ENCODE results near the gene STK25. TPM values are rescaled to one million over a fixed set of nuclear protein-coding genes. Genes with fewer than 3 reads are reported as not detected.

STK25 gene
- total and polyA plus RNA-seq, 2 of the 8 experiments (the other 6 are each of a cell fraction or from before 2014, with no cell fraction given): 159 to 546 TPM

DNA sequence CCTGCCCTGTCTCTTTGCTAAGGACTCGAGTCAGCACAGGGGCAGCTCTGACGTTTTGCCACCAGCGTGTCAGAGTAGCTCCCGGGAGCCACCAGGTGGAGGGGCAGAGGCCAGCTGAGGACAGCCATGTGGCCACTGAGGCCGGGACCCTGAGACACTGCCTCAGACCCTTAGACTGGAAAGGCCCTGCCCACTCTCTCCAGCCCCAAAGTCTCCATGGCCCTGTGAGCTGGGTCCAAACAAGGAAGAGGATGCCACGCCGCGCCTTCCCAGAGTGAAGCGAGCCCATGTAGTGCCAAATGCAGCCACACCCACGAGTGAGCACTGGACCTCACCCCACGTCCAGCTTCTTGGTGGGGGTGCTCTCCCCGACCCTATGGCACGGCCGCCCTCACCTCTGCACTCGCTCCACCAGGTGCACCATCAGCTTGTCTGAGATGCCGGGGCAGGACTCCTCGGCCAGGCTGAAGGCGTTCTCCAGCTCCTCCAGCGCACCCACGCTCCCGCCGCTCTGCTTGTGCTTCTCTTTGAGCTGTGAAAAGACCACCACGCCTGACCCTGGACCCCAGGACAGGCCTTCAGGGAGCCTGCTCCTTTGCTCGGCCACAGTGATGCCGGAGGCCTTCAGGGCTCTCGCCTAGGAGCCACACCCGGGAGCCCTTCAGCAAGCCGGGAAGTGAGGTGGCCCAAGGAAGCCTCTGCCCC is 12.2 kb downstream of the STK25 start (continued):
- TF ChIP-seq, protein P1, sequence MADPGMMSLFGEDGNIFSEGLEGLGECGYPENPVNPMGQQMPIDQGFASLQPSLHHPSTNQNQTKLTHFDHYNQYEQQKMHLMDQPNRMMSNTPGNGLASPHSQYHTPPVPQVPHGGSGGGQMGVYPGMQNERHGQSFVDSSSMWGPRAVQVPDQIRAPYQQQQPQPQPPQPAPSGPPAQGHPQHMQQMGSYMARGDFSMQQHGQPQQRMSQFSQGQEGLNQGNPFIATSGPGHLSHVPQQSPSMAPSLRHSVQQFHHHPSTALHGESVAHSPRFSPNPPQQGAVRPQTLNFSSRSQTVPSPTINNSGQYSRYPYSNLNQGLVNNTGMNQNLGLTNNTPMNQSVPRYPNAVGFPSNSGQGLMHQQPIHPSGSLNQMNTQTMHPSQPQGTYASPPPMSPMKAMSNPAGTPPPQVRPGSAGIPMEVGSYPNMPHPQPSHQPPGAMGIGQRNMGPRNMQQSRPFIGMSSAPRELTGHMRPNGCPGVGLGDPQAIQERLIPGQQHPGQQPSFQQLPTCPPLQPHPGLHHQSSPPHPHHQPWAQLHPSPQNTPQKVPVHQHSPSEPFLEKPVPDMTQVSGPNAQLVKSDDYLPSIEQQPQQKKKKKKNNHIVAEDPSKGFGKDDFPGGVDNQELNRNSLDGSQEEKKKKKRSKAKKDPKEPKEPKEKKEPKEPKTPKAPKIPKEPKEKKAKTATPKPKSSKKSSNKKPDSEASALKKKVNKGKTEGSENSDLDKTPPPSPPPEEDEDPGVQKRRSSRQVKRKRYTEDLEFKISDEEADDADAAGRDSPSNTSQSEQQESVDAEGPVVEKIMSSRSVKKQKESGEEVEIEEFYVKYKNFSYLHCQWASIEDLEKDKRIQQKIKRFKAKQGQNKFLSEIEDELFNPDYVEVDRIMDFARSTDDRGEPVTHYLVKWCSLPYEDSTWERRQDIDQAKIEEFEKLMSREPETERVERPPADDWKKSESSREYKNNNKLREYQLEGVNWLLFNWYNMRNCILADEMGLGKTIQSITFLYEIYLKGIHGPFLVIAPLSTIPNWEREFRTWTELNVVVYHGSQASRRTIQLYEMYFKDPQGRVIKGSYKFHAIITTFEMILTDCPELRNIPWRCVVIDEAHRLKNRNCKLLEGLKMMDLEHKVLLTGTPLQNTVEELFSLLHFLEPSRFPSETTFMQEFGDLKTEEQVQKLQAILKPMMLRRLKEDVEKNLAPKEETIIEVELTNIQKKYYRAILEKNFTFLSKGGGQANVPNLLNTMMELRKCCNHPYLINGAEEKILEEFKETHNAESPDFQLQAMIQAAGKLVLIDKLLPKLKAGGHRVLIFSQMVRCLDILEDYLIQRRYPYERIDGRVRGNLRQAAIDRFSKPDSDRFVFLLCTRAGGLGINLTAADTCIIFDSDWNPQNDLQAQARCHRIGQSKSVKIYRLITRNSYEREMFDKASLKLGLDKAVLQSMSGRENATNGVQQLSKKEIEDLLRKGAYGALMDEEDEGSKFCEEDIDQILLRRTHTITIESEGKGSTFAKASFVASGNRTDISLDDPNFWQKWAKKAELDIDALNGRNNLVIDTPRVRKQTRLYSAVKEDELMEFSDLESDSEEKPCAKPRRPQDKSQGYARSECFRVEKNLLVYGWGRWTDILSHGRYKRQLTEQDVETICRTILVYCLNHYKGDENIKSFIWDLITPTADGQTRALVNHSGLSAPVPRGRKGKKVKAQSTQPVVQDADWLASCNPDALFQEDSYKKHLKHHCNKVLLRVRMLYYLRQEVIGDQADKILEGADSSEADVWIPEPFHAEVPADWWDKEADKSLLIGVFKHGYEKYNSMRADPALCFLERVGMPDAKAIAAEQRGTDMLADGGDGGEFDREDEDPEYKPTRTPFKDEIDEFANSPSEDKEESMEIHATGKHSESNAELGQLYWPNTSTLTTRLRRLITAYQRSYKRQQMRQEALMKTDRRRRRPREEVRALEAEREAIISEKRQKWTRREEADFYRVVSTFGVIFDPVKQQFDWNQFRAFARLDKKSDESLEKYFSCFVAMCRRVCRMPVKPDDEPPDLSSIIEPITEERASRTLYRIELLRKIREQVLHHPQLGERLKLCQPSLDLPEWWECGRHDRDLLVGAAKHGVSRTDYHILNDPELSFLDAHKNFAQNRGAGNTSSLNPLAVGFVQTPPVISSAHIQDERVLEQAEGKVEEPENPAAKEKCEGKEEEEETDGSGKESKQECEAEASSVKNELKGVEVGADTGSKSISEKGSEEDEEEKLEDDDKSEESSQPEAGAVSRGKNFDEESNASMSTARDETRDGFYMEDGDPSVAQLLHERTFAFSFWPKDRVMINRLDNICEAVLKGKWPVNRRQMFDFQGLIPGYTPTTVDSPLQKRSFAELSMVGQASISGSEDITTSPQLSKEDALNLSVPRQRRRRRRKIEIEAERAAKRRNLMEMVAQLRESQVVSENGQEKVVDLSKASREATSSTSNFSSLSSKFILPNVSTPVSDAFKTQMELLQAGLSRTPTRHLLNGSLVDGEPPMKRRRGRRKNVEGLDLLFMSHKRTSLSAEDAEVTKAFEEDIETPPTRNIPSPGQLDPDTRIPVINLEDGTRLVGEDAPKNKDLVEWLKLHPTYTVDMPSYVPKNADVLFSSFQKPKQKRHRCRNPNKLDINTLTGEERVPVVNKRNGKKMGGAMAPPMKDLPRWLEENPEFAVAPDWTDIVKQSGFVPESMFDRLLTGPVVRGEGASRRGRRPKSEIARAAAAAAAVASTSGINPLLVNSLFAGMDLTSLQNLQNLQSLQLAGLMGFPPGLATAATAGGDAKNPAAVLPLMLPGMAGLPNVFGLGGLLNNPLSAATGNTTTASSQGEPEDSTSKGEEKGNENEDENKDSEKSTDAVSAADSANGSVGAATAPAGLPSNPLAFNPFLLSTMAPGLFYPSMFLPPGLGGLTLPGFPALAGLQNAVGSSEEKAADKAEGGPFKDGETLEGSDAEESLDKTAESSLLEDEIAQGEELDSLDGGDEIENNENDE (IDR thresholded peaks at IDR 0.05; ENCODE audit: insufficient replicate concordance, low read length): no peak
- TF ChIP-seq EP300 (IDR thresholded peaks at IDR 0.05; ENCODE audit: borderline replicate concordance in 1 of 2, low read depth in 2 of 2, low read length in 2 of 2) (no peak), TBP (IDR thresholded peaks at IDR 0.05; ENCODE audit: low read depth, low read length) (no peak), KDM5A (IDR thresholded peaks at IDR 0.05; ENCODE audit: low read length) (no peak), TAF1 (IDR thresholded peaks at IDR 0.05; ENCODE audit: low read depth, low read length) (no peak), TCF12 (IDR thresholded peaks at IDR 0.05; ENCODE audit: low read depth, low read length) (no peak), SIX5 (IDR thresholded peaks at IDR 0.05; ENCODE audit: low read depth, low read length) (no peak)
- TF ChIP-seq, protein P2, sequence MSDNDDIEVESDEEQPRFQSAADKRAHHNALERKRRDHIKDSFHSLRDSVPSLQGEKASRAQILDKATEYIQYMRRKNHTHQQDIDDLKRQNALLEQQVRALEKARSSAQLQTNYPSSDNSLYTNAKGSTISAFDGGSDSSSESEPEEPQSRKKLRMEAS (IDR thresholded peaks at IDR 0.05): no peak
- TF ChIP-seq, protein P3, sequence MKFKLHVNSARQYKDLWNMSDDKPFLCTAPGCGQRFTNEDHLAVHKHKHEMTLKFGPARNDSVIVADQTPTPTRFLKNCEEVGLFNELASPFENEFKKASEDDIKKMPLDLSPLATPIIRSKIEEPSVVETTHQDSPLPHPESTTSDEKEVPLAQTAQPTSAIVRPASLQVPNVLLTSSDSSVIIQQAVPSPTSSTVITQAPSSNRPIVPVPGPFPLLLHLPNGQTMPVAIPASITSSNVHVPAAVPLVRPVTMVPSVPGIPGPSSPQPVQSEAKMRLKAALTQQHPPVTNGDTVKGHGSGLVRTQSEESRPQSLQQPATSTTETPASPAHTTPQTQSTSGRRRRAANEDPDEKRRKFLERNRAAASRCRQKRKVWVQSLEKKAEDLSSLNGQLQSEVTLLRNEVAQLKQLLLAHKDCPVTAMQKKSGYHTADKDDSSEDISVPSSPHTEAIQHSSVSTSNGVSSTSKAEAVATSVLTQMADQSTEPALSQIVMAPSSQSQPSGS (IDR thresholded peaks at IDR 0.05; ENCODE audit: low read length): no peak
